PFSK-1 (cell line): ENCODE results near the gene NCF4.

Experiments
- FOXP2 ChIP-seq: optimal IDR thresholded peaks from 2 replicates; pipeline ENCODE3; 2011; ENCODE audit warnings: borderline replicate concordance, control low read depth, inconsistent platforms; ENCODE audit not compliant: insufficient read depth; ENCODE audit errors: extremely low read length, extremely low read depth
- POLR2AphosphoS5 ChIP-seq: IDR thresholded peaks from 2 replicates; pipeline ENCODE4 v1.6.1; 2012; ENCODE audit warnings: low read depth, mild to moderate bottlenecking, control low read depth, low read length, moderate library complexity
- REST ChIP-seq, 2 experiments: IDR thresholded peaks; 2 replicates each; pipeline versions ENCODE4 v1.6.1 to v1.8.0; 2011 to 2012; ENCODE audit warnings: low read depth in 2 of 2, low read length in 2 of 2, control low read depth in 1 of 2, inconsistent platforms in 1 of 2, mild to moderate bottlenecking in 1 of 2, moderate library complexity in 1 of 2; ENCODE audit not compliant: insufficient read depth in 1 of 2
- SIN3A ChIP-seq: IDR thresholded peaks from 2 replicates; pipeline ENCODE4 v1.6.1; 2012; ENCODE audit warnings: mild to moderate bottlenecking, low read length, moderate library complexity, borderline replicate concordance; ENCODE audit not compliant: insufficient read depth
- TAF1 ChIP-seq: IDR thresholded peaks from 2 replicates; pipeline ENCODE4 v1.6.1; 2012; ENCODE audit warnings: low read length, control low read depth, borderline replicate concordance; ENCODE audit not compliant: insufficient read depth

Gene NCF4

GRCh38 chr22:36874736-36875135 is 13.9 kb downstream of the NCF4 start:
- TF ChIP-seq POLR2AphosphoS5 (no peak), TAF1 (no peak), REST (IDR thresholded peaks at IDR 0.05; ENCODE audit: insufficient read depth in 1 of 2, low read depth in 2 of 2, low read length in 2 of 2) (no peak), FOXP2 (no peak)

DNA sequence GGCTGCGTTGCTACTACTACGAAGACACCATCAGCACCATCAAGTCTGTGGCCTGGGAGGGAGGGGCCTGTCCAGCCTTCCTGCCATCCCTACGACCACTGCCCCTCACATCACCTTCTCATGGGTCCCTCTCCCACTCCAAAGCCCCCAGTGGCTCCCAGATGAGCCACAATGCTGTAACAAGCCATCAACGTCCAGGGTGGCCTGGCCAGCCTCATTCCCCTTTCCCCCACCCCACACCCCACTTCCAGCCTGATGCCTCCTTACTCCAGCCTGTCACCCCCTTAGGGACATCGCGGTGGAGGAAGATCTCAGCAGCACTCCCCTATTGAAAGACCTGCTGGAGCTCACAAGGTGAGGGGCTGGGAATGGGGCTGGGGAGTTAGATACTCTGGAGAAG is 14.9 kb downstream of the NCF4 start:
- TF ChIP-seq REST (IDR thresholded peaks at IDR 0.05; ENCODE audit: insufficient read depth in 1 of 2, low read depth in 2 of 2, low read length in 2 of 2): no peak
- TF ChIP-seq SIN3A: no peak
- TF ChIP-seq FOXP2: no peak
- TF ChIP-seq POLR2AphosphoS5: no peak
- TF ChIP-seq TAF1: no peak

GRCh38 chr22:36879775-36880174 is 19.0 kb downstream of the NCF4 start:
- no peak for TF ChIP-seq REST (IDR thresholded peaks at IDR 0.05; ENCODE audit: insufficient read depth in 1 of 2, low read depth in 2 of 2, low read length in 2 of 2)
- TF ChIP-seq SIN3A: no peak
- TF ChIP-seq TAF1: no peak
- no peak for TF ChIP-seq POLR2AphosphoS5
- no peak for TF ChIP-seq FOXP2

- no peak for TF ChIP-seq SIN3A
- no peak for TF ChIP-seq TAF1
- TF ChIP-seq FOXP2: no peak
- no peak for TF ChIP-seq POLR2AphosphoS5
- no peak for TF ChIP-seq REST (IDR thresholded peaks at IDR 0.05; ENCODE audit: insufficient read depth in 1 of 2, low read depth in 2 of 2, low read length in 2 of 2)
Measured at GRCh38 chr22:36881504-36882245, 20.9 kb downstream of the NCF4 start.
